ENCODE data around the gene CALML4. TPM values are rescaled to one million over a fixed set of nuclear protein-coding genes. Genes with fewer than 3 reads are reported as not detected.

The CALML4 gene
- total and polyA plus RNA-seq, 4 experiments from 2014 or later, result 0.79 to 5.1 (median 2.3) TPM

DNA sequence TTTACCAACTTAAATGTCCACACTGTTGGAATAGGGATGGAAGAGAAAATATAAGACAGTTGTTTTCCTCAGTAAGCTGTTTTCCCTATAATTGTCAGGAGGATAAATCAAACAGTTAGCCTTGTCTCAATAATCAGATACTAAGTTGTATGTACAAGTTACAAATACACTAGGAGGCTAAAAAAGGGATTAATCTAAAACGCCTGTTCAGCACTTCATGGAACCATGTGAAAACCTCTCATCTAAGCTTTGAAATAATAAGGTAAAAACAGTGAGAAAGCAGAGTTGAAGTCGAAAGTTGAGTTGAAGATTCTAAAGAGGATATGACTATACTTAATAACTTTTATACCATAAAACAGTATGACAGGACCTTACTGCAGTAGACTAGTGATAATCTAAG, 62.0 kb downstream of the CALML4 start:
- Mint-ChIP-seq H3K9me3 (no peaks in the 10 kb centered on the region), H3K27ac (no peak overlapping the region), H3K4me3 (no peak overlapping the region), H3K36me3 (peaks cover 26 to 42% of the 10 kb centered on the region in 2 donors), H3K4me1 (peaks cover 9 to 33% (median 23%) of the 10 kb centered on the region in 4 donors), H3K27me3 (no peaks in the 10 kb centered on the region)
- Histone ChIP-seq H3K4me1 (ENCODE audit: insufficient read depth, low read length) (no peaks in the 10 kb centered on the region), H3K9me3 (ENCODE audit: control insufficient read depth in 1 of 2, low read length in 2 of 2) (no peaks in the 10 kb centered on the region), H3K27ac (ENCODE audit: low read depth, low read length) (no peak overlapping the region), H3K36me3 (ENCODE audit: insufficient read depth, low read length) (peaks cover 21% of the 10 kb centered on the region), H3K4me3 (ENCODE audit: low read length in 2 of 2) (no peak overlapping the region), H3K27me3 (ENCODE audit: insufficient read depth, low read length) (no peaks in the 10 kb centered on the region)
- no peak for DNase-seq
- CTCF ChIA-PET (ENCODE audit: partially characterized antibody), result no interaction called here
- intact Hi-C loops (cut with micrococcal nuclease), result no loop called here
- POLR2A ChIA-PET (ENCODE audit: partially characterized antibody), result no interaction called here

Other genes starting within 250 kb of the CALML4 start
- 10 to 100 TPM; 86.0 to 86.2 TPM for gene PIAS1, start 151.0 kb downstream of the CALML4 start, total RNA-seq
- gene PIAS1, start 151.0 kb downstream of the CALML4 start, polyA plus RNA-seq, result 100 to 1,000 TPM; 111 to 149 TPM
- gene CLN6, start 24.4 kb upstream of the CALML4 start, total RNA-seq, result 10 to 100 TPM; 14.5 to 15.6 TPM
- 1 to 10 TPM; 2.2 to 2.6 TPM for gene CLN6, start 24.4 kb upstream of the CALML4 start, polyA plus RNA-seq
- gene FEM1B, start 72.4 kb upstream of the CALML4 start, total RNA-seq, result 10 to 100 TPM; 48.3 to 49.1 TPM
- gene FEM1B, start 72.4 kb upstream of the CALML4 start, polyA plus RNA-seq, result 10 to 100 TPM; 19.0 to 28.8 TPM
- not detected for gene ITGA11, start 226.8 kb upstream of the CALML4 start, total RNA-seq
- not detected for gene ITGA11, start 226.8 kb upstream of the CALML4 start, polyA plus RNA-seq